Left ventricle myocardium superior (tissue), 1 donor: ENCODE measurements around the gene CFAP97D2. TPM values are rescaled to one million over a fixed set of nuclear protein-coding genes. Genes with fewer than 3 reads are reported as not detected.
"Not testable (repeated sequence)": the region's sequence is repeated elsewhere in the genome, so short reads cannot be mapped to it uniquely, and the experiment has no call there.

Experiments
- ATAC-seq: fragments of 200-7000 bp; cut with Tn5 transposase; one replicate; pipeline ENCODE4 v1.9.1; 2020; ENCODE audit warnings: mild to moderate bottlenecking, moderate library complexity
- DNase-seq: peaks from one replicate; pipeline ENCODE4 v3.0.0-alpha.2; 2020
- intact Hi-C: fragments of 100-400 bp; cut with micrococcal nuclease; formaldehyde crosslinking; loops from one replicate; pipeline ENCODE4 v1.11.0; 2022
- total RNA-seq: library from RNA; stranded (reverse); fragmentation: NEBNext Ultra II Directional; extraction: Animal tissue kit (Norgen Biotek cat#: 25700); gene quantifications from one replicate; pipeline ENCODE4 v1.2.1, GENCODE V29; 2021
- donor health status: DM: no; HTN: yes; CAD: no; lungs with severe emphysema.

CFAP97D2 gene
- total RNA-seq, 1 donor from 2014 or later, result not detected

GRCh38 chr13:114226699-114227323, 47.8 kb downstream of the CFAP97D2 start:
- intact Hi-C loops, result loop anchor here (5.0 kb wide), 1 partner anchor 280 kb away; no protein-coding TSS in a partner anchor
- DNase-seq, result peak; percentile 87
- peak; percentile 87 for ATAC-seq

GRCh38 chr13:114227528-114227927, 48.5 kb downstream of the CFAP97D2 start:
- peak; percentile 16 for ATAC-seq
- intact Hi-C loops, result loop anchor here (5.0 kb wide), 1 partner anchor 280 kb away; no protein-coding TSS in a partner anchor
- no peak for DNase-seq

- intact Hi-C loops, result loop anchor here (5.0 kb wide), 1 partner anchor 281 kb away; no protein-coding TSS in a partner anchor
Measured at GRCh38 chr13:114228176-114228575, 49.1 kb downstream of the CFAP97D2 start.

GRCh38 chr13:114229506-114229905, 50.4 kb downstream of the CFAP97D2 start:
- DNase-seq (no peak), ATAC-seq (no peak)
- intact Hi-C loops, result loop anchor here (5.0 kb wide), 1 partner anchor 282 kb away; no protein-coding TSS in a partner anchor

More at GRCh38 chr13:114228176-114228575, 49.1 kb downstream of the CFAP97D2 start:
- ATAC-seq, result peak; percentile 57
- DNase-seq, result no peak

- intact Hi-C loops, result no loop called here
- ATAC-seq (no peak), DNase-seq (no peak)
Measured at GRCh38 chr13:114230117-114230516, 51.1 kb downstream of the CFAP97D2 start.

- DNase-seq, result no peak
- ATAC-seq, result no peak
Measured at GRCh38 chr13:114230575-114230974, 51.5 kb downstream of the CFAP97D2 start.

GRCh38 chr13:114231886-114232285, 52.8 kb downstream of the CFAP97D2 start:
- DNase-seq, result no peak
- intact Hi-C loops, result no loop called here
- ATAC-seq, result no peak

More at GRCh38 chr13:114230575-114230974, 51.5 kb downstream of the CFAP97D2 start:
- intact Hi-C loops, result no loop called here

- no peak for ATAC-seq
- intact Hi-C loops, result no loop called here
- no peak for DNase-seq
Measured at GRCh38 chr13:114234266-114234644, 55.2 kb downstream of the CFAP97D2 start.

GRCh38 chr13:114234645-114235421, 55.8 kb downstream of the CFAP97D2 start, which contains the start of gene CDC16:
Gene CDC16, plus strand, starts transcription at chr13:114234897. Its CDS starts 188 bp downstream, at chr13:114235085.
- ATAC-seq (peak; percentile 98), DNase-seq (peak; percentile 96)
- intact Hi-C loops, result no loop called here

GRCh38 chr13:114235697-114236096, 56.6 kb downstream of the CFAP97D2 start:
- no peak for ATAC-seq
- intact Hi-C loops, result no loop called here
- DNase-seq, result no peak

- ATAC-seq (no peak), DNase-seq (no peak)
- intact Hi-C loops, result no loop called here
Measured at GRCh38 chr13:114236227-114236626, 57.2 kb downstream of the CFAP97D2 start.

- intact Hi-C loops, result no loop called here
- ATAC-seq, result no peak
- no peak for DNase-seq
Measured at GRCh38 chr13:114237415-114238112, 58.5 kb downstream of the CFAP97D2 start.

- intact Hi-C loops, result no loop called here
- DNase-seq (no peak), ATAC-seq (no peak)
Measured at GRCh38 chr13:114241918-114242317, 62.9 kb downstream of the CFAP97D2 start.

- intact Hi-C loops, result no loop called here
- no peak for DNase-seq
- ATAC-seq, result no peak
Measured at GRCh38 chr13:114243971-114244370, 64.9 kb downstream of the CFAP97D2 start.

- no peak for ATAC-seq
- DNase-seq, result no peak
- intact Hi-C loops, result no loop called here
Measured at GRCh38 chr13:114244637-114245036, 65.6 kb downstream of the CFAP97D2 start.

- no peak for ATAC-seq
- intact Hi-C loops, result no loop called here
Measured at GRCh38 chr13:114248011-114248410, 69.0 kb downstream of the CFAP97D2 start.

GRCh38 chr13:114249077-114249476, 70.0 kb downstream of the CFAP97D2 start:
- ATAC-seq (no peak), DNase-seq (no peak)
- intact Hi-C loops, result no loop called here

More at GRCh38 chr13:114248011-114248410, 69.0 kb downstream of the CFAP97D2 start:
- no peak for DNase-seq

GRCh38 chr13:114251639-114252440, 72.8 kb downstream of the CFAP97D2 start:
- ATAC-seq, DNase-seq, intact Hi-C loops: not testable (repeated sequence)

GRCh38 chr13:114256547-114256946, 77.5 kb downstream of the CFAP97D2 start:
- intact Hi-C loops, result no loop called here
- ATAC-seq (no peak), DNase-seq (no peak)
